ENCODE measurements around the gene PDXDC1. TPM values are rescaled to one million over a fixed set of nuclear protein-coding genes. Genes with fewer than 3 reads are reported as not detected.
"Not testable (repeated sequence)": the region's sequence is repeated elsewhere in the genome, so short reads cannot be mapped to it uniquely, and the experiment has no call there.

PDXDC1 gene
- total RNA-seq, 1 experiment from 2014 or later: 62.6 TPM

DNA sequence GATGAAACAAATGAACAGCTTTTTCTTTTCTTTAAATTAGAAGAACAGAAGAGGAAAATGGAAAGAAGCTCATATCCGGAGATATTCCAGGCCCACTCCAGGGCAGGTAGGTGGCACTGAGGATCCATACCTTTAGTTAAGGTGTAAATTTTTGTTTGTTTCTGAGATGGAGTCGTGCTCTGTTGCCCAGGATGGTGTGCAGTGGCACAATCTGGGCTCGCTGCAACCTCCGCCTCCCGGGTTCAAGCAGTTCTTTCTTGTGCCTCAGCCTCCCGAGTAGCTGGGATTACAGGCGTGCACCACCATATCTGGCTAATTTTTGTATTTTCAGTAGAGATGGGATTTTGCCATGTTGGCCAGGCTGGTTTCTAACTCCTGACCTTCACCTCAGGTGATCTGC is 23.5 kb downstream of the PDXDC1 start:
- H3K79me2 ChIP-seq (ENCODE audit: low read length): peaks cover 20% of the 10 kb centered on the region
- intact Hi-C loops (cut with micrococcal nuclease); DNase-seq; H3K9me3 ChIP-seq (ENCODE audit: low read length); CTCF ChIA-PET; H3K4me2 ChIP-seq (ENCODE audit: low read length); H3K9ac ChIP-seq (ENCODE audit: low read length); H3K27me3 ChIP-seq (ENCODE audit: low read length); H3K4me1 ChIP-seq (ENCODE audit: insufficient read depth, low read length); H2AFZ ChIP-seq (ENCODE audit: low read length); BruUV-seq (replicated peaks); H3K9me2 ChIP-seq (replicated peaks; ENCODE audit: low read length); H3K27ac ChIP-seq (ENCODE audit: low read length); H3F3A ChIP-seq (ENCODE audit: low read length, unreplicated experiment); H4K20me1 ChIP-seq (ENCODE audit: low read length); ATAC-seq; POLR2A ChIA-PET (ENCODE audit: unreplicated experiment); H3K4me3 ChIP-seq (ENCODE audit: low read length); H3K36me3 ChIP-seq (ENCODE audit: low read depth, low read length): not testable (repeated sequence)

DNA sequence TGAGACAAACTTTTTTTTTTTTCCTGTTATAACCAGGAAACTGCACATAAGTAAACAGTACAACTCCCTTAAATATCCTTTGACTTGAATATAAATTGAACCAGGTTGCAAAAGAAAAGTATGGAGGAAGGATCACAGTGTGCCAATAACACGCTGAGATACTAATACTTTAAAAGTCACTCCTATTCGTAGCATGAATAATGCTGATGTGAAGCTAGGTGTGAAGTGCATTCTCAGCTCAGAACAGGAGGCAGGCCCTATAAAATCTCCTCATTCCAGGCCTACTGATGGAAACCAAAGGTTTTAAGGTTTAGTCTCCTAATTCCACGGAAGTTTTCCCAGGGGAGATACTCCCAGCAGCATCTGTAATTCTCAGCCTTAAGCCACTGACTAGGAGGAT is 25.0 kb downstream of the PDXDC1 start:
- H3K79me2 ChIP-seq (ENCODE audit: low read length): peaks cover 16% of the 10 kb centered on the region
- CTCF ChIA-PET; ATAC-seq; H2AFZ ChIP-seq (ENCODE audit: low read length); H3K4me2 ChIP-seq (ENCODE audit: low read length); H3K4me3 ChIP-seq (ENCODE audit: low read length); POLR2A ChIA-PET (ENCODE audit: unreplicated experiment); intact Hi-C loops (cut with micrococcal nuclease); H3K36me3 ChIP-seq (ENCODE audit: low read depth, low read length); H3K9me2 ChIP-seq (replicated peaks; ENCODE audit: low read length); H3F3A ChIP-seq (ENCODE audit: low read length, unreplicated experiment); H4K20me1 ChIP-seq (ENCODE audit: low read length); H3K4me1 ChIP-seq (ENCODE audit: insufficient read depth, low read length); H3K27ac ChIP-seq (ENCODE audit: low read length); H3K9me3 ChIP-seq (ENCODE audit: low read length); H3K9ac ChIP-seq (ENCODE audit: low read length); H3K27me3 ChIP-seq (ENCODE audit: low read length); DNase-seq: not testable (repeated sequence)
- TSS peak; percentile 11 for BruUV-seq (replicated peaks)

GRCh38 chr16:15002448-15002847 is 27.6 kb downstream of the PDXDC1 start:
- DNase-seq; intact Hi-C loops (cut with micrococcal nuclease); BruUV-seq (replicated peaks); H3K27me3 ChIP-seq (ENCODE audit: low read length); POLR2A ChIA-PET (ENCODE audit: unreplicated experiment); H2AFZ ChIP-seq (ENCODE audit: low read length); H3K9ac ChIP-seq (ENCODE audit: low read length); H3K79me2 ChIP-seq (ENCODE audit: low read length); H3K27ac ChIP-seq (ENCODE audit: low read length); H3K4me3 ChIP-seq (ENCODE audit: low read length); H3K9me2 ChIP-seq (replicated peaks; ENCODE audit: low read length); H3K9me3 ChIP-seq (ENCODE audit: low read length); H3F3A ChIP-seq (ENCODE audit: low read length, unreplicated experiment); H3K4me2 ChIP-seq (ENCODE audit: low read length); H3K4me1 ChIP-seq (ENCODE audit: insufficient read depth, low read length); H3K36me3 ChIP-seq (ENCODE audit: low read depth, low read length); H4K20me1 ChIP-seq (ENCODE audit: low read length); ATAC-seq; CTCF ChIA-PET: not testable (repeated sequence)

DNA sequence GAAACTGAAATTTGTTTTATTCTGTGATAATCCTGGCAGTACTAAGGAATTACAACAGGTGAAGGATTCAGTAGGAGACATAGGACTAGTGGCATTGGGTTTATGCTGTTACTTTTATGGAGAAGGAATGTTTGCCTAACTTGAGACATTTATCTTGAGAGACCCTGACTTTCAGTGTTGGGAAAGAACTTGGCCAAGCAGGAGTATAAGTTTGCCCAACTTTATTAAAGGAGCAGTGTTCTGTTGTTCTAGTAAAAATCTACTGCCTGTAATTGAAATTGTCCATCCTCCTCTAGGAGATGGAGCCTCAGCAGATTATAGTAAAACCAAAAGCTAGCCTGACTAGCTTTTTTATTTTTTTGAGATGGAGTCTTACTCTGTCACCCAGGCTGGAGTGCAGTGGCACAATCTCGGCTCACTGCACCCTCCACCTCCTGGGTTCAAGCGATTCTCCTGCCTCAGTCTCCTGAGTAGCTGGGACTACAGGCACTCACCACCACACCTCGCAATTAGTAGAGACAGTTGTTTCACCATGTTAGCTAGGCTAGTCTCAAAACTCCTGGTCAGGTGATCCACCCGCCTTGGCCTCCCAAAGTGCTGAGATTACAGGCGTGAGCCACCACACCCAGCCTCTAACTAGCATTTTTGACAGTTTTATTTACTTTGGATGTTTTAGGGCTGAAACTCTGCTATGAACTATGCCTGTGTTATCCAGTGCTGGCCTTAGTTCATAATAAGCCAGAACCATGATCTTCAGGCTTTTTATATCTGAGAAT is 30.7 kb downstream of the PDXDC1 start:
- H3K36me3 ChIP-seq (ENCODE audit: low read depth, low read length); H4K20me1 ChIP-seq (ENCODE audit: low read length); intact Hi-C loops (cut with micrococcal nuclease); H3K27ac ChIP-seq (ENCODE audit: low read length); H3K27me3 ChIP-seq (ENCODE audit: low read length); ATAC-seq; DNase-seq; H3K4me3 ChIP-seq (ENCODE audit: low read length); BruUV-seq (replicated peaks); H3K79me2 ChIP-seq (ENCODE audit: low read length); H3K4me2 ChIP-seq (ENCODE audit: low read length); H3K9ac ChIP-seq (ENCODE audit: low read length); H3K4me1 ChIP-seq (ENCODE audit: insufficient read depth, low read length); CTCF ChIA-PET; H3F3A ChIP-seq (ENCODE audit: low read length, unreplicated experiment); H3K9me3 ChIP-seq (ENCODE audit: low read length); H2AFZ ChIP-seq (ENCODE audit: low read length); H3K9me2 ChIP-seq (replicated peaks; ENCODE audit: low read length): not testable (repeated sequence)
- POLR2A ChIA-PET (ENCODE audit: unreplicated experiment): interaction anchor here (0.7 kb wide), 1 partner anchor 49 kb away, joined by 3 read pairs; no protein-coding TSS in a partner anchor

- H3K4me1 ChIP-seq (ENCODE audit: insufficient read depth, low read length); H3K4me3 ChIP-seq (ENCODE audit: low read length); BruUV-seq (replicated peaks); H3K9me3 ChIP-seq (ENCODE audit: low read length); intact Hi-C loops (cut with micrococcal nuclease); H3K4me2 ChIP-seq (ENCODE audit: low read length); H4K20me1 ChIP-seq (ENCODE audit: low read length); H3K79me2 ChIP-seq (ENCODE audit: low read length); H3K9ac ChIP-seq (ENCODE audit: low read length); ATAC-seq; POLR2A ChIA-PET (ENCODE audit: unreplicated experiment); DNase-seq; H3K9me2 ChIP-seq (replicated peaks; ENCODE audit: low read length); H3K27ac ChIP-seq (ENCODE audit: low read length); H3F3A ChIP-seq (ENCODE audit: low read length, unreplicated experiment); CTCF ChIA-PET; H2AFZ ChIP-seq (ENCODE audit: low read length); H3K36me3 ChIP-seq (ENCODE audit: low read depth, low read length); H3K27me3 ChIP-seq (ENCODE audit: low read length): not testable (repeated sequence)
Observed at GRCh38 chr16:15008647-15009046, 33.8 kb downstream of the PDXDC1 start.

DNA sequence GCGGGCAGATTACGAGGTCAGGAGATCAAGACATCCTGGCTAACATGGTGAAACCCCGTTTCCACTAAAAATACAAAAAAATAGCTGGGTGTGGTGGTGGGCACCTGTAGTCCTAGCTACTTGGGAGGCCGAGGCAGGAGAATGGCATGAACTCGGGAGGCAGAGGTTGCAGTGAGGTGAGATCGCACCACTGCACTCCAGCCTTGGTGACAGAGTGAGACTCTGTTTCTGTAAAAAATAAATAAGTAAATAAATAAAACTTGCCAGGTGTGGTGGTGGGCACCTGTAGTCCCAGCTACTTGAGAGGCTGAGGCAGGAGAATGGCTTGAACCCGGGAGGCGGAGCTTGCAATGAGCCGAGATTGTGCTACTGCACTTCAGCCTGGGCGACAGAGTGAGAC is 38.1 kb downstream of the PDXDC1 start:
- H3K4me2 ChIP-seq (ENCODE audit: low read length); H3F3A ChIP-seq (ENCODE audit: low read length, unreplicated experiment); intact Hi-C loops (cut with micrococcal nuclease); ATAC-seq; H3K9me2 ChIP-seq (replicated peaks; ENCODE audit: low read length); H3K27me3 ChIP-seq (ENCODE audit: low read length); BruUV-seq (replicated peaks); H3K9me3 ChIP-seq (ENCODE audit: low read length); H3K79me2 ChIP-seq (ENCODE audit: low read length); H4K20me1 ChIP-seq (ENCODE audit: low read length); H3K9ac ChIP-seq (ENCODE audit: low read length); H3K4me1 ChIP-seq (ENCODE audit: insufficient read depth, low read length); H3K27ac ChIP-seq (ENCODE audit: low read length); H3K4me3 ChIP-seq (ENCODE audit: low read length); POLR2A ChIA-PET (ENCODE audit: unreplicated experiment); H2AFZ ChIP-seq (ENCODE audit: low read length); CTCF ChIA-PET; DNase-seq: not testable (repeated sequence)
- H3K36me3 ChIP-seq (ENCODE audit: low read depth, low read length): peaks cover 12% of the 10 kb centered on the region; the same call in 1 of the 2 replicates

GRCh38 chr16:15015671-15016070 is 40.8 kb downstream of the PDXDC1 start:
- H3K4me1 ChIP-seq (ENCODE audit: insufficient read depth, low read length); POLR2A ChIA-PET (ENCODE audit: unreplicated experiment); H3K79me2 ChIP-seq (ENCODE audit: low read length); H3K27ac ChIP-seq (ENCODE audit: low read length); H3K4me2 ChIP-seq (ENCODE audit: low read length); H3K27me3 ChIP-seq (ENCODE audit: low read length); intact Hi-C loops (cut with micrococcal nuclease); H3K4me3 ChIP-seq (ENCODE audit: low read length); CTCF ChIA-PET; H3K9ac ChIP-seq (ENCODE audit: low read length); H2AFZ ChIP-seq (ENCODE audit: low read length); H3F3A ChIP-seq (ENCODE audit: low read length, unreplicated experiment); H3K36me3 ChIP-seq (ENCODE audit: low read depth, low read length); H4K20me1 ChIP-seq (ENCODE audit: low read length); ATAC-seq; H3K9me3 ChIP-seq (ENCODE audit: low read length); H3K9me2 ChIP-seq (replicated peaks; ENCODE audit: low read length); BruUV-seq (replicated peaks); DNase-seq: not testable (repeated sequence)
